H1 (cell line): ENCODE results near the gene KLHL29. TPM values are rescaled to one million over a fixed set of nuclear protein-coding genes. Genes with fewer than 3 reads are reported as not detected.

Experiments used
- CTCF ChIA-PET: fragments of 300-600 bp; sonication (Branson Sonifier 250); formaldehyde crosslinking; loops from one replicate; lab custom pipeline; 2021; ENCODE audit not compliant: partially characterized antibody; lab: Charles Lee
- POLR2A ChIA-PET: fragments of 300-600 bp; sonication (Branson Sonifier 250); formaldehyde crosslinking; loops from one replicate; lab custom pipeline; 2021; ENCODE audit warnings: inconsistent platforms; ENCODE audit not compliant: partially characterized antibody; lab: Charles Lee
- DNase-seq, 2 experiments: peaks; one replicate each; pipeline versions ENCODE4 v3.0.0 to v3.0.0-alpha.2; 2010 to 2022; ENCODE audit warnings: low spot score in 2 of 2, low read depth in 1 of 2, mixed read lengths in 1 of 2
- FAIRE-seq: peaks from 2 replicates; lab custom pipeline; 2011; peaks lifted over from hg19 to GRCh38; lab: Jason Lieb, UNC
- H2AFZ ChIP-seq: 2 replicates; pipeline ENCODE4 v1.8.1; 2012; ENCODE audit warnings: low read length, inconsistent platforms
- H2AK5ac ChIP-seq: 2 replicates; pipeline ENCODE4 v1.6.1; 2013; ENCODE audit warnings: low read depth, low read length
- H2BK120ac ChIP-seq: replicated peaks from 2 replicates; pipeline ENCODE3; 2013; ENCODE audit warnings: low read depth, low read length, inconsistent platforms
- H2BK12ac ChIP-seq: 2 replicates; pipeline ENCODE4 v1.6.1; 2013; ENCODE audit warnings: low read depth, low read length
- H2BK15ac ChIP-seq: 2 replicates; pipeline ENCODE4 v1.6.1; 2013; ENCODE audit warnings: low read length
- H2BK20ac ChIP-seq: 2 replicates; pipeline ENCODE4 v1.6.1; 2013; ENCODE audit warnings: low read length
- H2BK5ac ChIP-seq: 2 replicates; pipeline ENCODE4 v1.6.1; 2013; ENCODE audit warnings: low read depth, low read length
- H3K14ac ChIP-seq: 2 replicates; pipeline ENCODE4 v1.6.1; 2013; ENCODE audit warnings: inconsistent platforms; ENCODE audit not compliant: insufficient read length
- H3K18ac ChIP-seq: 2 replicates; pipeline ENCODE4 v1.6.1; 2013; ENCODE audit warnings: low read length; ENCODE audit errors: extremely low read depth
- H3K23ac ChIP-seq: 2 replicates; pipeline ENCODE4 v1.6.1; 2013; ENCODE audit warnings: inconsistent platforms; ENCODE audit not compliant: insufficient read length
- H3K23me2 ChIP-seq: 2 replicates; pipeline ENCODE4 v1.6.1; 2013; ENCODE audit warnings: low read depth, low read length
- H3K27ac ChIP-seq: 2 replicates; pipeline ENCODE4 v1.6.1; 2011; ENCODE audit warnings: low read depth, low read length, inconsistent platforms
- H3K27me3 ChIP-seq, 4 experiments: replicated peaks in 1 of 4; 1 replicate in 1 of 4; 2 replicates in 3 of 4; pipeline versions ENCODE4 v1.6.1 to v1.8.1; 2011 to 2013; ENCODE audit warnings: low read length in 3 of 4, mild to moderate bottlenecking in 3 of 4, inconsistent platforms in 2 of 4, mixed read lengths in 2 of 4, moderate library complexity in 1 of 4; ENCODE audit not compliant: control insufficient read depth in 3 of 4, insufficient read depth in 3 of 4; ENCODE audit errors: extremely low read depth in 1 of 4
- H3K36me3 ChIP-seq, 4 experiments: 2 replicates each; pipeline versions ENCODE4 v1.6.1 to v1.8.1; 2011 to 2013; ENCODE audit warnings: mild to moderate bottlenecking in 4 of 4, low read length in 3 of 4, moderate library complexity in 2 of 4, control low read depth in 1 of 4, inconsistent platforms in 1 of 4; ENCODE audit not compliant: insufficient read depth in 4 of 4, control insufficient read depth in 2 of 4
- H3K4ac ChIP-seq: replicated peaks from 2 replicates; pipeline ENCODE3; 2013; ENCODE audit warnings: low read length, low read depth, mixed read lengths, inconsistent platforms; ENCODE audit not compliant: insufficient read length
- H3K4me1 ChIP-seq, 4 experiments: replicated peaks in 1 of 4; 1 replicate in 1 of 4; 2 replicates in 3 of 4; pipeline versions ENCODE4 v1.6.1 to v1.8.1; 2011 to 2013; ENCODE audit warnings: low read length in 3 of 4, inconsistent platforms in 2 of 4, mixed read lengths in 1 of 4; ENCODE audit not compliant: insufficient read depth in 4 of 4, control insufficient read depth in 3 of 4
- H3K4me2 ChIP-seq, 2 experiments: 2 replicates each; pipeline versions ENCODE4 v1.6.1 to v1.8.1; 2011 to 2013; ENCODE audit warnings: low read depth in 2 of 2, low read length in 2 of 2, control low read depth in 1 of 2, inconsistent platforms in 1 of 2, mild to moderate bottlenecking in 1 of 2; ENCODE audit not compliant: insufficient read depth in 1 of 2
- H3K4me3 ChIP-seq, 4 experiments: fragments of 200-600, 300-600 bp in 1 of 4; sonication (generic), shearing (Covaris generic), sonication (Bioruptor Twin) in 1 of 4; 2 replicates each; pipeline versions ENCODE4 v1.5.1 to v1.8.1; 2011 to 2016; ENCODE audit warnings: low read length in 4 of 4, low read depth in 3 of 4, control low read depth in 2 of 4, inconsistent platforms in 2 of 4, mild to moderate bottlenecking in 2 of 4, mixed read lengths in 1 of 4, moderate library complexity in 1 of 4; ENCODE audit not compliant: insufficient read depth in 2 of 4; ENCODE audit errors: extremely low read depth in 1 of 4
- H3K56ac ChIP-seq: replicated peaks from 2 replicates; pipeline ENCODE3; 2013; ENCODE audit warnings: low read depth, mild to moderate bottlenecking, mixed read lengths, low read length, inconsistent platforms; ENCODE audit not compliant: insufficient read length
- H3K79me1 ChIP-seq: 2 replicates; pipeline ENCODE4 v1.6.1; 2013; ENCODE audit warnings: low read depth, low read length, control low read depth
- H3K79me2 ChIP-seq, 2 experiments: 2 replicates each; pipeline versions ENCODE4 v1.6.1 to v1.8.1; 2012 to 2013; ENCODE audit warnings: low read length in 2 of 2, mild to moderate bottlenecking in 2 of 2, inconsistent platforms in 1 of 2; ENCODE audit not compliant: insufficient read depth in 2 of 2, control insufficient read depth in 1 of 2
- H3K9ac ChIP-seq, 4 experiments: replicated peaks in 1 of 4; 1 replicate in 1 of 4; 2 replicates in 3 of 4; pipeline versions ENCODE4 v1.6.1 to v1.8.1; 2011 to 2013; ENCODE audit warnings: low read depth in 3 of 4, low read length in 3 of 4, control low read depth in 2 of 4, mild to moderate bottlenecking in 2 of 4, moderate library complexity in 2 of 4, inconsistent platforms in 1 of 4; ENCODE audit errors: extremely low read depth in 1 of 4
- H3K9me3 ChIP-seq, 2 experiments: 2 replicates each; pipeline versions ENCODE4 v1.6.1 to v1.8.1; 2012 to 2013; ENCODE audit warnings: mild to moderate bottlenecking in 2 of 2, moderate library complexity in 2 of 2, control low read depth in 1 of 2, inconsistent platforms in 1 of 2, low read depth in 1 of 2, low read length in 1 of 2, mixed read lengths in 1 of 2; ENCODE audit not compliant: insufficient read depth in 2 of 2
- H4K20me1 ChIP-seq, 2 experiments: replicated peaks in 1 of 2; 2 replicates each; pipeline versions ENCODE3 to v1.8.1; 2011 to 2013; ENCODE audit warnings: inconsistent platforms in 2 of 2, low read length in 2 of 2, mild to moderate bottlenecking in 1 of 2; ENCODE audit not compliant: insufficient read depth in 2 of 2, control insufficient read depth in 1 of 2
- H4K5ac ChIP-seq: 2 replicates; pipeline ENCODE4 v1.6.1; 2013; ENCODE audit warnings: low read length, low read depth, mixed read lengths, inconsistent platforms; ENCODE audit not compliant: insufficient read length
- H4K8ac ChIP-seq: 2 replicates; pipeline ENCODE4 v1.8.0; 2013; ENCODE audit warnings: mild to moderate bottlenecking, moderate library complexity, low read length, inconsistent platforms; ENCODE audit not compliant: insufficient read depth; ENCODE audit errors: extremely low read depth
- H4K91ac ChIP-seq: replicated peaks from 2 replicates; pipeline ENCODE3; 2013; ENCODE audit warnings: low read length, mixed read lengths, inconsistent platforms; ENCODE audit not compliant: insufficient read length
- BCL11A ChIP-seq, 2 experiments: IDR thresholded peaks; one replicate each; pipeline ENCODE4 v1.6.1; 2011; ENCODE audit warnings: low read depth in 2 of 2, low read length in 2 of 2, mild to moderate bottlenecking in 2 of 2
- CTCF ChIP-seq, 3 experiments: IDR thresholded peaks; 1 replicate in 2 of 3; 2 replicates in 1 of 3; pipeline versions ENCODE4 v1.5.1 to v1.6.1; 2011; ENCODE audit warnings: low read length in 3 of 3, mild to moderate bottlenecking in 3 of 3, inconsistent platforms in 2 of 3, low read depth in 1 of 3, moderate library complexity in 1 of 3; ENCODE audit not compliant: insufficient read depth in 1 of 3; ENCODE audit errors: control extremely low read depth in 1 of 3
- SUZ12 ChIP-seq: fragments of 200-600 bp; sonication (generic); IDR thresholded peaks from 2 replicates; pipeline ENCODE4 v1.6.1; 2012; ENCODE audit warnings: mild to moderate bottlenecking, inconsistent platforms, low read length, moderate library complexity, mixed read lengths
- USF2 ChIP-seq: IDR thresholded peaks from 2 replicates; pipeline ENCODE4 v1.6.1; 2011; ENCODE audit warnings: low read length, improper control_type of control experiment
- WGBS, 2 experiments: shearing (Covaris generic) in 1 of 2; methylation state at CpG; one replicate each; pipeline versions ENCODE4 v1.1.6 to v1.1.7; 2013 to 2015; ENCODE audit warnings: low lambda C conversion rate in 2 of 2, mixed read lengths in 2 of 2, inconsistent platforms in 1 of 2, low coverage in 1 of 2, missing lambda C conversion rate in 1 of 2; ENCODE audit not compliant: insufficient replicate concordance in 2 of 2, insufficient coverage in 1 of 2, insufficient read length in 1 of 2; ENCODE audit errors: extremely low coverage in 1 of 2, missing lambda C conversion rate in 1 of 2; 5-methylcytosine and 5-hydroxymethylcytosine counted together
- polyA plus RNA-seq, 7 experiments: library from polyadenylated mRNA; depleted of rRNA in 3 of 7; stranded (reverse) in 5 of 7; unstranded in 2 of 7; fragments of >200 nt in 5 of 7; fragments of 200-250 nt in 2 of 7; gene quantifications; 1 replicate in 5 of 7; 2 replicates in 1 of 7; 4 replicates in 1 of 7; pipeline versions ENCODE4 v1.2.1 to v1.2.3, GENCODE V29; 2011 to 2013; ENCODE audit warnings: missing spikeins in 2 of 7, mixed read lengths in 2 of 7
- total RNA-seq: library from RNA; stranded (reverse); fragmentation: NEBNext Ultra II Directional; extraction: Animal tissue kit (Norgen Biotek cat#: 25700); gene quantifications from 2 replicates; pipeline ENCODE4 v1.2.1, GENCODE V29; 2021

The KLHL29 gene
- total and polyA plus RNA-seq, 2 of the 8 experiments (the other 6 are each of a cell fraction or from before 2014, with no cell fraction given): 1.1 to 4.7 TPM

- Histone ChIP-seq H3K27ac (no peak overlapping the region), H3K36me3 (no peaks in the 10 kb centered on the region; a peak in 1 of 8 replicates), H3K4me3 (no peak overlapping the region), H3K4me2 (no peak overlapping the region), H2BK12ac (no peak overlapping the region), H3K23ac (no peak overlapping the region), H2BK20ac (no peak overlapping the region), H2BK15ac (no peak overlapping the region), H3K9me3 (no peaks in the 10 kb centered on the region), H3K4ac (no peak overlapping the region), H4K91ac (no peak overlapping the region), H3K56ac (no peak overlapping the region), H3K23me2 (peaks cover 15% of the 10 kb centered on the region), H4K5ac (no peak overlapping the region), H4K8ac (no peak overlapping the region), H2BK120ac (no peak overlapping the region), H3K18ac (no peak overlapping the region), H2AK5ac (no peak overlapping the region), H3K79me2 (no peaks in the 10 kb centered on the region), H3K79me1 (no peaks in the 10 kb centered on the region), H2AFZ (no peak overlapping the region), H4K20me1 (peaks cover 3 to 6% of the 10 kb centered on the region in 2 experiments), H3K27me3 (peaks cover 25 to 48% (median 40%) of the 10 kb centered on the region in 4 experiments), H2BK5ac (no peak overlapping the region), H3K9ac (no peak overlapping the region), H3K14ac (no peak overlapping the region), H3K4me1 (peaks cover 0 to 10% (median 2%) of the 10 kb centered on the region in 4 experiments; a peak in 4 of 7 replicates)
- POLR2A ChIA-PET: no interaction called here
- DNase-seq: no peak
- 82% methylated on average over 3 of the region's 3 CpGs; no CpG with 5 or more reads in 1 of the 2 experiments for WGBS, 2 experiments
- CTCF ChIA-PET: interaction anchor here (0.6 to 1.3 kb wide), 4 partner anchors 11 to 260 kb away, joined by 3 to 6 read pairs (median 3); no protein-coding TSS in a partner anchor
- FAIRE-seq: no peak
- TF ChIP-seq USF2 (no peak), SUZ12 (no peak), BCL11A (IDR thresholded peaks at IDR 0.05; ENCODE audit: low read depth in 2 of 2, low read length in 2 of 2) (no peak), CTCF (IDR thresholded peaks at IDR 0.05; ENCODE audit: control extremely low read depth in 1 of 3, insufficient read depth in 1 of 3, low read depth in 1 of 3, low read length in 3 of 3) (no peak)
Observed at GRCh38 chr2:23388294-23388693, 3.3 kb downstream of the KLHL29 start.
